HG02840 (cell line): ENCODE data around the gene SPIRE1.

ENCODE experiments used
- ATAC-seq: cut with Tn5 transposase; IDR thresholded peaks from one replicate; pipeline ENCODE4 v1.9.1; 2021; ENCODE audit warnings: mild to moderate bottlenecking, moderate library complexity, moderate number of reproducible peaks; ENCODE audit not compliant: unreplicated experiment, low FRiP score

Gene SPIRE1

GRCh38 chr18:12604445-12605007 lies 53.4 kb downstream of the SPIRE1 start:
- ATAC-seq: no peak

DNA sequence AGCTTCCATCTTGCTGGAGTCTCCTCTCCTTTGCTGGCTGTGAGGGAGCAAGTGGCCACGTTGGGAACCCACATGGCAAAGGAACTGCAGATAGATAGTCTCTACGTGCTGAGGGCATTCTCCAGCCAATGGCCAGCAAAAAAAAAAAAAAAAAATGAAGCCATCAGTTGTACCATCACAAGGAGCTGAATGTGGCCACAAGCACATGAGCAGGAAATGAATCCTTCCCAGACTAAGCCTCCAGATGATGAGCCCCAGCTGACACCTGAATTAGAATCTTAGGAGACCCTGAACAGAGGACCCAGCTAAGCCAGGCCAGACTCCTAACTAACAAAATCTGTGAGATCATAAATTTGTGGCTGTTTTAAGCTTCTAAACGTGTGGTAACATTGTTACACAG lies 57.9 kb downstream of the SPIRE1 start:
- ATAC-seq: no peak

GRCh38 chr18:12599543-12599942 lies 58.4 kb downstream of the SPIRE1 start:
- ATAC-seq: no peak

GRCh38 chr18:12598181-12598930 lies 59.6 kb downstream of the SPIRE1 start:
- no peak for ATAC-seq

- ATAC-seq: no peak
Measured at GRCh38 chr18:12597760-12598159, 60.1 kb downstream of the SPIRE1 start.

GRCh38 chr18:12595571-12596255 lies 62.2 kb downstream of the SPIRE1 start:
- no peak for ATAC-seq

DNA sequence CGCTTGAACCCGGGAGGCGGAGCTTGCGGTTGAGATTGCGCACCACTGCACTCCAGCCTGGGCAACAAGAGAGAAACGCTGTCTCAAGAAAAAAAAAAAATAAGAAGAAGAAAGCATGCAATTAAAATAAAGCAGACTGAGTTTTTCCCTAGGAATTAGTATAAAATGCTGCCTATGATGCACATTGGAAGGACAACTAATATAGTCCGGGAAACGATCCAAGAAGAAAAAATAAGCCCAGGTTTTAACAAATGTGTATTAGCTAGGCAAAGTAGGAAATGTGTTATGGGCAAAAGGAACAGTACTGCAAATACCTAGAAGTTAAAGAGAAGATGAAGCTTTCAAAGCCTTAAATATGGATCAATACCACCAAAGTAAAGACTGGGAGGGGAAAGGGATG lies 64.0 kb downstream of the SPIRE1 start:
- no peak for ATAC-seq

DNA sequence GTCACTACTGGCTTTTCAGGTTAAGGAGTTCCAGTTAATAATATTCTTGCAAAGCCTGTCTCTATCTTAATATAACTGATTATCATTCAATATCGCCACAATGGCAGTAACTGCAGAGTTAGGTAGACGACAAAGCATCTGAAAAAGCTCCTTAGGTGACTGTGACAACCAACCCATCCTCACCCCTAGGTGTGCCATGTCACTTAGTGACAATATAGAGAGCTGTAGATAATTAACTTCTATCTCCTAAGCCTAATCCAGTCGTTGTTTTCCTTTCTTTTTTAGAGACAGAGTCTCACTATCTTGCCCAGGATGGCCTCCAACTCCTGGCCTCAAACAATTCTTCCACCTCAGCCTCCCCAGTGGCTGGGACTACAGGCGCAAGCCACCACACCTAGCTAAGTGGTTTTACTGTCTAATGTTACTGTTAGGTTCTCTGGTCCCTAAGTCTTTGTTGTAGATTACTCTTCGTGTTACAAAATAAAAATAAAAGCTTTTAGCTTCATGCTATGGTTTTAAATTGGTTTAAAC lies 65.2 kb downstream of the SPIRE1 start:
- ATAC-seq: no peak

GRCh38 chr18:12589448-12589847 lies 68.5 kb downstream of the SPIRE1 start:
- ATAC-seq: no peak

DNA sequence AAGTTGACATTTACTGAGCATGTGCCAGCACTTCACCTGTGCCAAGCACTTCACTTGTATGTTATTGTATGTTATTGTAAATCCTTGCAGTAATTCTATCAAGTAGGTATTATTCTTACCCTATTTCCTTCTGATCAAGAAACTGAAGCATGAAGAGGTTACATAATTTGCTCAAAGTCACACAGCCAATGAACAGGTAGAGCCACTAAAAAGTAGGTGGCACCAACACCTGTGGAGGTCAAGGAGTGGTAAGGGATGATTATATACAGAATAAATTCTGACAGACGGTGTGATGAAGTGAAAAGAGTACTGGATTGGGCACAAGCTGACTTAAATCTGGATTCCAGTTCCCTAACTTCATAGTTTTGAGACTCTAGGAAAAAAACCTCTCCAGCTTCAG lies 71.0 kb downstream of the SPIRE1 start:
- ATAC-seq: no peak

DNA sequence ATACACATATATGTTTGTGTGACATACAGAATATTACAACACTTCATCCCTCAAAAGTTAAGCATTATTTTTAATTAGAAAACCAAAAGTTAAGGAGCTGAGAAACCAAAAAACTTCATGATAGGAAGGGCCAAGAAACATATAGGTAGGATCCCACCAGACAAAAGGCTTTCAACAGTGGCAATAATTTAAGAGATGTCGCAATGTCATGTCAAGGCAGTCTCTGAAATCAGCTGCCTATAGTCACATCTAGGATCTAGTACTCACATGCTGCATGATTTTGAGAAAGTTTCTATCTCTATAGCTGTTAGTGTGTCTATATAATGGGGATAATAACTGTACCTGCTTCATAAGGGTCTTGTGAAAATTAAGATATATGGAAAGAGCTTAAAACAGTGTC lies 72.7 kb downstream of the SPIRE1 start:
- ATAC-seq: no peak

- ATAC-seq: no peak
Measured at GRCh38 chr18:12580630-12581342, 77.1 kb downstream of the SPIRE1 start.

GRCh38 chr18:12579775-12580174 lies 78.1 kb downstream of the SPIRE1 start:
- ATAC-seq: no peak

DNA sequence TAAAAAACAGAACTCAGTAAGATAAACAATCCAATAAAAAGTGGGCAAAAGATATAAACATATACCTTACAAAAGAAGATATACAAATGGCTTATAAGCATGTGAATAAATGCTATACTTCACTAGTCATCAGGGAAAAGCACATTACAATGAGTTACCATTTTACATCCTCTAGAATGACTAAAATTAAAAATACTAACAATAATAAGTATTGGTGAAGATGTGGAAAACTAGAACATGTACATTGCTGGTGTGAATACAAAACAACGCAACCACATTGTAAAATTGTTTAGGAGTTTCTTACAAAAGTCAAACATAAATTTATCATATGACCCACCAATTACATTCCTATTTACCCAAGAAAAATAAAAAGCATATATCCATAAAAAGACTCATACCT lies 80.1 kb downstream of the SPIRE1 start:
- no peak for ATAC-seq

DNA sequence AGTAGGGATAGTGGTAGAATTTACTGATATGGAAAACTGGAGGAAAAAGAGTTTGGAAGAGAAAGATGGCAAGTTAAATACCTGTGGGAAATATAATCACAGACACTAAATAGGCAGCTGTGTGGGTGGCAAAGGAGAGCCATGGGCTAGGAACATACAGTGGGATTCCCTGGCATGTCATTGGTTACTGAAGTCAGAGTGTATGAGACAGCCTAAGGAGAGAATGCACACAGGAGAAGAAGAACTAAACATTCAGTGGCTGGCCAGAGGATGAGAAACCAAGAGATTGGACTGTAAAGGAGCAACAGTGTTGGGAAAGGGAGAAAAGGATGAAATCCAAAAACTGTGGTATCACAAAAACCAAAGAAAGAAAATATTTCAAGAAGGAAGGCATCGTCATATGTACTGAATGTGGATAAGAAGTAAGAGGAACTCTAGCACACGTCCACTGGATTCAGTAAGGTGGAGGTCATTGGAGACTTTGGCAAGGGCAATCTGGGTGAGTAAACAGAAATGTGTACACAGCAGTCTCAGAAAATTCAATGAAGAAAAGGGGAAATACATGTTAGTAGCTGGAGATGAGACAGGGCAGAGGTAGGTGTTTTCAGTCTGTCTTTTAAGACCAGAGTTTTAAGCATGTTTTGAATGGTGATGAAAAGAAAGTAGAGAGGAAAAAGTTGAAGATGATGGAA lies 83.3 kb downstream of the SPIRE1 start:
- ATAC-seq: no peak

- ATAC-seq: no peak
Measured at GRCh38 chr18:12571630-12572029, 86.3 kb downstream of the SPIRE1 start.

DNA sequence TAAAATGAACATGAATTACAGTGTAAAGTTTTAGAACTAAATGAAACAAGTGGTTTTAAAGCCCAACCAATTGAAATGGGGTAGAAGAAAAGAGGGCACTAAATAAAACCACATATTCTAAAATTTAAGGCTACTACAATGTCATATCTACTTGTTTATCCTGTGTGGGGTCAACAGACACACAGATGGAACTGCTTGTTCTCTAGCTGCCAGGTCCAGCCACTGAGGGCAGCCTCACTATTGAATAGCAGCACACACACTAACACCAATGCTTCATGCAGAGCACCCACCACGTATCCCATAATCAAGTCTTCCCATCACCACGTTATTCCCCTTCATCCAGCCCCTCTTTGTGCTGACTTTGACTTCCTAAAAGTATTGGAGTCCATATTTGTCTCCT lies 88.1 kb downstream of the SPIRE1 start:
- ATAC-seq: no peak

GRCh38 chr18:12567849-12568248 lies 90.1 kb downstream of the SPIRE1 start:
- ATAC-seq: no peak

GRCh38 chr18:12564861-12565260 lies 93.0 kb downstream of the SPIRE1 start:
- ATAC-seq: no peak

- no peak for ATAC-seq
Measured at GRCh38 chr18:12564378-12564777, 93.5 kb downstream of the SPIRE1 start.
